Renal cortical epithelial cell (primary cell): ENCODE data around the gene MACC1. TPM values are rescaled to one million over a fixed set of nuclear protein-coding genes. Genes with fewer than 3 reads are reported as not detected.
"Not testable (repeated sequence)": the region's sequence is repeated elsewhere in the genome, so short reads cannot be mapped to it uniquely, and the experiment has no call there.

Source experiments
- DNase-seq: peaks from one replicate; pipeline ENCODE4 v3.0.0-alpha.2; 2011; ENCODE audit warnings: low read depth
- total RNA-seq: library from RNA; depleted of rRNA; stranded (reverse); fragments of >200 nt; gene quantifications from 2 replicates; pipeline ENCODE4 v1.2.3, GENCODE V29; 2014

The MACC1 gene
- total RNA-seq, 1 donor from 2014 or later = 25.4 TPM

DNA sequence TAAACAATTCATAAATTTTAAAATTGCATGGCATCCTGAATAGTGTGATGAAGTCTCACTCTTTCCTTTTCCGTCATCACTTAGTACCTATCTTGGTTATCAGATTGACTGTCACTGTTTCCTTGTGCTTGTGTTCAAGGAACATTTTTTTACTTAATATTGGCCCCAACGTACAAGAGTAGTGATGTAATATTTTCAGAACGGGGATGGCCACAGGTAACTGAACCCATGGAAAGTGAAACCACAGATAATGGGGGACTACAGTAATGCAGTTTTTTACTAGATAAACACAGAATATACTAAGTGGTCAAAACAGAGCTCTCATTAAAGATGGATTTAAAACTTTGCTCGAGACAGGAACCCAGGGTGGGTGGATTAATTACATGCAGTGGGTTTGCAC lies 85.4 kb downstream of the MACC1 start:
- DNase-seq = no peak

DNA sequence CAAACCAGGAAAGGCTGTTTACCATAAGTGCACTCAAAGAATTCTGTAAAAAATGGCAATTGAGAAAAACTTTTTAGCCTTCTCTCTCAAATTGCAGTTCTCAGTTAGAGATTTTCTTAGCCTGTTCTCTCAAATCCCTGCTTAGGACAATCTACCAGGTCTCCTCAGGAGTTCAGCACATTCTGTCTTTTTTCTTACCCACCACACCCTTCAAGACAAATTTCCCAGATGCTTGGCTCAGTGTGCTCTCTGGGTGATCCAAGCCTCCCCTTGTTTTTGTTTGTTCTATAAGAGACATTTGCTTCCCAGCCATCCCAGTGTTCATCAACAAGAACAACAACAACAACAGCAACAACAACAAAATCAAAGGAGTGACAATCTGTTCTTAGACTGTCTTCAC lies 87.3 kb downstream of the MACC1 start:
- DNase-seq = no peak

DNA sequence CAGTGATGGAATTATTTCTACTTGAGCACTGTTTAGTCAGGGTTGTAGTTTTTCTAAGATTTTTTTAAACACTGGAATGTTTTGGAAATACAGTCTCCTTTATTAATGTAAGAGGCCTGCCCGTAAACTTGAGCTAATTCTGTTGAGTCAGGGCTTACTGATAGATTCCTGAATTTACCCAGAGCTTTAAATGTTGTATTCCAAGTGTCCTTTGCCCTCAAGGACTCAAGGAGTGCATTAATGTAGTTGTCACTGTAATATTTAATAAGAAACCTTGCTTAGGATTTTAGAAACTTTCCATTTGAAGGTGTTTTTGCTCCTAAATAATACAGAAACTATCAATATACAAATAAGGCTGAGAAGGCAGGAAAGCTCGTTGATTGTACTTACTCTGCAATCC lies 89.2 kb downstream of the MACC1 start:
- DNase-seq = no peak

DNA sequence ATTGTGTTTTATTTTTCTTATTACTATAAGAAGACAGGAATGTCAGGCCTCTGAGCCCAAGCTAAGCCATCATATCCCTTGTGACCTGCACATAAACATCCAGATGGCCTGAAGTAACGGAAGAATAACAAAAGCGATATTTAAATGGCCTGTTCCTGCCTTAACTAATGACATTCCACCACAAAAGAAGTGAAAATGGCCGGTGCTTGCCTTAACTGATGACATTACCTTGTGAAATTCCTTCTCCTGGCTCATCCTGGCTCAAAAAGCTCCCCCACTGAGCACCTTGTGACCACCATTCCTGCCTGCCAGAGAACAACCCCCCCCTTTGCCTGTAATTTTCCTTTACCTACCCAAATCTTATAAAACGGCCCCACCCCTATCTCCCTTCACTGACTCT lies 91.1 kb downstream of the MACC1 start:
- not testable (repeated sequence) for DNase-seq

DNA sequence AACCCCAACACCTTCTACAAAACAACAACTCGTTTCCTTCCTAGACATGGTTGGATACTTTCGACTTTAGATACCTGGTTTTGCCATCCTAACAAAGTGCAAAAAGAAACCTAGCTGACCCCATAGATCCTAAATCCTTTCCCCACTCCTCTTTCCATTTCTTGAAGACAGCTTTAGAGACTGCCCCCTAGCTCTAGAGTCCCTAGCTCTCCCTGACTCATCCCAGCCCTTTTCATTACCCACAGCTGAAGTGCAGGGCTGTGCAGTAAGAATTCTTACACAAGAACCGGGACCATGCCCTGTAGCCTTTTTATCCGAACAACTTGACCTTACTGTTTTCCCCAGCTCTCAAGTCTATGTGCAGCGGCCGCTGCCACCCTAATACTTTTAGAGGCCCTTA lies 93.1 kb downstream of the MACC1 start:
- DNase-seq = not testable (repeated sequence)

DNA sequence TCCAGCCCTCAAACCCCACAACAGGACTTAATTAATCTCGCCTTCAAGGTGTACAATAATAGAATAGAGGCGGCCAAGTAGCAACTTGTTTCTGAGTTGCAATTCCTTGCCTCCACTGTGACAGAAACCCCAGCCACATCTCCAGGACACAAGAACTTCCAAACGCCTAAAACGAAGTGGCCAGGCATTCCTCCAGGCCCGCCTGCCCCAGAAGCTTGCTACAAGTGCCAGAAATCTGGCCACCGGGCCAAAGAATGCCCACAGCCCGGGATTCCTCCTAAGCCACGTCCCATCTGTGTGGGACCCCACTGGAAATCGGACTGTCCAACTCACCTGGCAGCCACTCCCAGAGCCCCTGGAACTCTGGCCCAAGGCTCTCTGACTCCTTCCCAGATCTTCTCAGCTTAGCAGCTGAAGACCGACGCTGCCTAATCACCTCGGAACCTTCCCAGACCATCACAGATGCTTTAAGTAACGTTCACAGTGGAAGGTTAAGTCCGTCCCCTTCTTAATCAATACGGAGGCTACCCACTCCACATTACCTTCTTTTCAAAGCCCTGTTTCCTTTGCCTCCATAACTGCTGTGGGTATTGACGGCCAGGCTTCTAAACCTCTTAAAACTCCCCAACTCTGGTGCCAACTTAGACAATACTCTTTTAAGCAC lies 94.4 kb downstream of the MACC1 start:
- not testable (repeated sequence) for DNase-seq

DNA sequence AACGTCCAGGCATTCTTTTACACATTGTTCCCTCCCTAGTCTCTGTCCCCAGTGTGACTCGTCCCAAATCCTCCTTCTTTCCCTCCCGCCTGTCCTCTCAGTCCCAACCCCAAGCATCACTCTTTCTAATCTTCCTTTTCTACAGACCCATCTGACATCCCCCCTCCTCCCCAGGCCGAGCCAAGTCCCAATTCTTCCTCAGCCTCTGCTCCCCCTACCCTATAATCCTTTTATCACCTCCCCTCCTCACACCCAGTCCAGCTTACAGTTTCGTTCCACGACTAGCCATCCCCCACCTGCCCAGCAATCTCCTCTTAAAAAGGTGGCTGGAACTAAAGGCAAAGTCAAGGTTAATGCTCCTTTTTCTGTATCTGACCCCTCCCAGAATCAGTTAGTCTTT lies 95.1 kb downstream of the MACC1 start:
- no peak for DNase-seq

DNA sequence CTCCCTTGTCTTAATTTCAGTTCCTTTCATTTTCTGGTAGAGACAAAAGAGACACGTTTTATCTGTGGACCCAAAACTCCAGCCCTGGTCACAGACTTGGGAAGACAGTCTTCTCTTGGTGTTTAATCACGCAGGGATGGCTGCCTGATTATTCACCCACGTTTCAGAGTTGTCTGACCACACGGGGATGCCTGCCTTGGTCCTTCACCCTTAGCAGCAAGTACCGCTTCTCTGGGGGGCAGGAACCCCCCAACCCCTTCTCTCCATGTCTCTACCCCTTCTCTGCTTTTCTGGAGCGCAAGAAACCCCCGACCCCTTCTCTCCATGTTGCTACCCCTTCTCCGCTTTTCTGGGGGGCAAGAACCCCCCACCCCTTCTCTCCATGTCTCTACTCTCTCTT lies 95.8 kb downstream of the MACC1 start:
- DNase-seq = no peak

DNA sequence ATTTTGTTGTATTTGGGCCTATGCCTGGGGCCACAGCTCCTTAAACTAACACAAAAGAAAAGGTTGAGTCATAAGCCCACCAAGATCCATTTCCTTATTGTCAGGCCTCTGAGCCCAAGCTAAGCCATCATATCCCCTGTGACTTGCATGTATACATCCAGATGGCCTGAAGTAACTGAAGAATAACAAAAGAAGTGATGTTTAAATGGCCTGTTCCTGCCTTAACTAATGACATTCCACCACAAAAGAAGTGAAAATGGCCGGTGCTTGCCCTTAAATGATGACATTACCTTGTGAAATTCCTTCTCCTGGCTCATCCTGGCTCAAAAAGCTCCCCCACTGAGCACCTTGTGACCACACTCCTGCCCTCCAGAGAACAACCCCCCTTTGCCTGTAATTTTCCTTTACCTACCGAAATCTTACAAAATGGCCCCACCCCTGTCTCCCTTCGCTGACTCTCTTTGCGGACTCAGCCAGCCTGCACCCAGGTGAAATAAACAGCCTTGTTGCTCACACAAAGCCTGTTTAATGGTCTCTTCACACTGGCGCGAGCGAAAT lies 96.5 kb downstream of the MACC1 start:
- not testable (repeated sequence) for DNase-seq

DNA sequence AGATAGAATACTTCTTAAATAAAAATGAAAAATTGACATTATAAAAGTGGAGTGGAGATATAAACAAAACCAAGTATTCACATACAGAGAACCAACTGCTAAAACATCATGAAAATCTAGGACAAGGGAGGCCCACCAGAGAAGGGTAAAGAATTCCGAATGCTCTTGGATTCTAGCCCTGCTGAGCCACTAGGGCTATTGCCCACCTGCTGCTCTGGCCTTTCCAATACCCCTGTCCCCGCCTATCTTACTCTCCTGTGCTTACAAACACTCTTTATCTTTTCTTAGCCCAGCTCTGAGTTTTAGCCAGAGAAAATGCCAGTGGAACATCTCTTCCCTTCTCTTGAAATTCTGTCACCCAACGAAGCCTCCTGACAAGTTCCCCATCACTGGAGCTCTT lies 100.3 kb downstream of the MACC1 start:
- no peak for DNase-seq

DNA sequence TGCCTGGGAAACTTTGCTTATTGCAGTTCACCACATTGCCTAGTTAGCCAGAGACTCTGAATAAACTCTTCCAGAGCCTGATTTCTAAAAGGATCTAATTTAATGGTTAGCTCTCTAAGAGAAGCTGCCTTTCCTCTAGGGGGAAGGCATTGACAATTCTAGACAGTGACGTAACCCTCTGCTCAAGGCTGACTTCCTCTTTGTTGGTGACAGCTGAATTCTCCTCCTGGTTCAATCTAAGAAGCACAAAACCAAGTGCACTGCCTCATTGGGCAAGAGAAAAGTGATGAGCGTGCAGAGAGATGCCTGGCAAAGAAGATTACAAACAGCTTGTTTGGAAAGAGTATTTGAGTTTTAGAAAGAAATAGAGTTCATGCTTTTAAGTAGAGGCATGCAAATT lies 102.7 kb downstream of the MACC1 start:
- DNase-seq = peak; percentile 12

DNA sequence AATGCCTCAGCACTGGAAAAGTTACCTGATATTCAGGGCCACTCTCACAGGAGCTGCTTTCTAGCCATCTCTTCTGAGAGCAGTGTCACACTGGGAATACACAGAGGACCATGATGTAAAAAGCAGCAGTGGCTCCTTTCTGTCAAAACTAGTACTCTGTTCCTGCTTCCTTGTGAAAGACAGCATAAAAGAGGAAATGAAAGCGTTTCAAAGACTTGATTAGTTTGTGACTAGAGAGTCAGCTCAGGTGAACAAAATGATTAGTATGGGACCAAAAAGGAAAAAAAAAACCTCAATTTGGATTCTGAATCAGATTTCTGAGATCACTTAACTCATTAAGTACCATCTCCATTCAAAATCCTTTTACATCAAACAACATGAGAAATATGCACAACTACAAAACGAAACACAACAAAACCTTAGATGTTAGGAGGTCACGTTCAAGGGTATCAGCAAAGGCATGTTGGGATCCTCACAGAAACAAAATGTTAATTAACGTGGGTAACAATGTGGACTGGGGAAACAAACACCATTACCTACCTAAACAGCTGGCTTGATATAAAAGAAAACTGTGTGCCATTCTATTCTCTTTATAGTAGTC lies 103.7 kb downstream of the MACC1 start:
- no peak for DNase-seq

DNA sequence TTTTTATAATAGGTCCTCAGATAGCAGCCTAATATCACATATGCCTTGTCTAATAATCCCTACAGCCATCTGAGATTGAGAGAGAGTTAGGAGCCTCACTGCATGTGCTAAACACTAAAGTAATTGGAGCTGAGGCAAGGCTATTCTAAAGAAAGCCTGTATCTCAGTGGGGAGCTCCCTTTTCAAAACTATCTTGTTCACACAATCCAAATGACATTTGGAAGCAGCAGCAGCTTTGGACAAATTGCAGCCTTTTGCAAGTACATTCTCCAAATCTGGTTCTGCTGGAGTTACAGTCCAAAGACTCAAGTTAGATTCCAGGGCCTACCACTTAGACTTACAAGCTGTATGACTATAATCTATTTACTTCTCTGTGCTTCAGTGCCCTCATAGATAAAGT lies 104.5 kb downstream of the MACC1 start:
- no peak for DNase-seq

DNA sequence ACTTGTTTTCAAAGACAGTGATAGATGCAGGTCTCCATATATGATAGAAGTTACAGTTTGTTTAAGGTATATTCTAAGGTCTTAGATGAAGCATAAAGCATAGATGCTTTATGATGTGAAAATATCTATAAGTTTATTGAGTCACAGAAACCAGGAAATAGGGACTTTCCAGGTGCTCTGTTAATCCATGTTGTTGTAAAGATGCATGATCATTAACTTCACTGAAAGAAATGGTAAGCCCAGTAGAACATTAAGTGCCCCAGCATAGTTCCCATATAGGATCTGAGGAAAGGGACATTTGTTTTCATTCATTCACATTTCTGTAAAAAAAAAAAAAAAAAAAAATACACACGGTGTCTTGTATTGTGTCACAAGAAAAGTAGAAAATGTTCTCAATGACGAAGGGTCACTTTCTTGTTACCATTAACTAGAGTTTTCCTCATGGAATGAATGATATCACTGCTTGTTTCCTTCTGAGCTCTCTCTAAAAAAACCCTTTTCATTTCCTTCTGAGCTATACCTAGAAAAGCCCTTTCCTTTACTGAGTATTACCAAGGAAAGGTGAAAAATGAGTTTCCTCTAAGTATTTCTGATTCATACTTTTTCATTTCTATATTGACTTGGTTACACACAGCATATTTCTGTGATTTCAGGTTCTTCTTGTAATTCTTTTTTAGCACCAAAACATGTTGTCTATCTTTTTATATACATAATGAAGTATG lies 105.2 kb downstream of the MACC1 start:
- peak; percentile 27 for DNase-seq

DNA sequence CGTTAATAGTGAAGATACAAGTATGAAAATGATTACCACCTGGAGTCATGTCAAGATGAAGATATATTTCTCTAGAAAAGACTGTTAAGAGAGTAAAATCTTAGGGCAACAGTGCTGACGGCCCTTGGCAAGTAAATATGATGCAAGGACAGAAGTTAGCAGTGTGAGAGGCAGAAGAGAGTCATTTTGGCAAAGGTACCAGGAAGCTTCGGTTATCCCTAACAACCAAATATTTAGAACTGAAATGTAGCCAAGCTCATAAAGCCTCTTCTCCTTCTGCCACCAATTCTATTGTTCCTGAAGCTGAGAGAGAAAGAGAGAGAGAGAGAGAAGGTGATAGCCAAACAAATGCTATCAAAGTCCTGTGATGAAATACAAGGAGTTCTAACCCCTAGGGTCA lies 109.6 kb downstream of the MACC1 start:
- no peak for DNase-seq

DNA sequence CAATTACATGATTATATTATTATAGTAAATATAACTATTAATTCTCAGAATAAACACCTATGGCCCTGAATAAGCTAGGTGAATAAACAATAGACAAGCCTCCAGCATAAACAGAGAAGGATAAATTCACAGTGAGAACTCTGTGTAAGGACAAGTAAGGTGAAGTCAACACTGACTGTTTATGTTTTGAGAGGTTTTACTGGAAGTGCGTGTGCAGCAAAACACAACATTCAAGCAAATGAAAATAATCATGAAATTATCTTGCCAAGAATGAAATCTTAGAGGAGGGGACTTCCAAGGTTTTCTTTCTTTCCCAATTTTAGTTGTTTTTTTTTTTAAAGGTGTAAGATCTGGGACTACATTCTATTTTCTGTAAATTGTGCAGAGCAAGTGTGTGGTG lies 112.5 kb downstream of the MACC1 start:
- DNase-seq = no peak

DNA sequence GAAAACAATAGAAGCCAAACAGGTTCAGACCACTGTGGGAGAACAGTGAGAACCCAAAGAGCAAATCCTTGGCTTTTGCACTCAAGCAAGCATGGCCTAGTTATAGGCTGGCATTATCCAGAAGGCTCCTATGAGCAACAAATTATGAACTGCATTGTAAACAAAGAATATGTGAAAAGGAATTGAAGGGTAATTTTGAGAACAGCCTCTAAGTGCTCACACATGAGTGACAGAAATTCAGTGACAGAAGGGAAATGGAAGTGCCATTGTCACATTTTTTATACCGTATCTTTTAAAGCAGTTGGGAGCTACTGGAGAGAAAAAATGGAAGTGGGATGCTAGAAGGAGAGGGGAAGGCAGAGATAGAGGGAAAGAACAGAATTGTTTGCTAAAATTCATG lies 114.2 kb downstream of the MACC1 start:
- DNase-seq = no peak

DNA sequence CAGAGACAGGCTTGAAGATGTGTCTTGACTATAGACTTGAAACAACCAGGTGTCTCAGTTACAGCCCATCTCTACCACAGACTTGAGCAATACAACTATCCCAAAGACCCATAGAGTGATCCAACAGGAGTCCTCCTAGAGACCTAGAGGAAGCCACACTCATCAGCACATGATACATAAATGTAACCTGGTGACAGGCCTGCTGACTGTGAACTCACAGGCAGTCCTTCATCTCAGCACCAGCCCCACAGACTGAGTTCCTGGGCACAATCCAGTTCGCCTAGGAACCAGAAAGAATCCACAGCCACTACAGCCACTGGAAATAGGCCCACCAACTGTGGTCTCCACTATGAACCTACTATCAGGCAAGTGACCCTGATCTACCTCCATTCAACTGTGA lies 121.3 kb downstream of the MACC1 start:
- no peak for DNase-seq

DNA sequence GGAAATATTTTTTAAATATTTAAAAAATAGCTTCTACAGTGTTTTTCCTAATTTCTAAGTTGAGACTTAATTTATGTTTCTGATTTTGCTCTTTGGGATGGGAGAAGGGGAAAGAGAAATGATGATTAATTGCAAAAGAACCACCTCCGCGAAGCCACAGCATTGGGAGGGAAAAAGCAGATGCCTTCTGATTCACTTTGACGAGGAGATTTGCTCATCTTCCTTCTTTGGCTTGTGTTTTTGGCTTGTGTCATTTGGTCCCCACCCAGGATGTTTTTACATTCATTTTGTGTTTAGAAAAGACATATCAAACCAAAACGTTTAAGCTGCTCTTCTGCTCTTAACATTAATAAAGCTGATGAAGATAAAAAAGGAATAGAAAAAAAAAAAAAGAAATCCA lies 121.7 kb downstream of the MACC1 start:
- DNase-seq = no peak

DNA sequence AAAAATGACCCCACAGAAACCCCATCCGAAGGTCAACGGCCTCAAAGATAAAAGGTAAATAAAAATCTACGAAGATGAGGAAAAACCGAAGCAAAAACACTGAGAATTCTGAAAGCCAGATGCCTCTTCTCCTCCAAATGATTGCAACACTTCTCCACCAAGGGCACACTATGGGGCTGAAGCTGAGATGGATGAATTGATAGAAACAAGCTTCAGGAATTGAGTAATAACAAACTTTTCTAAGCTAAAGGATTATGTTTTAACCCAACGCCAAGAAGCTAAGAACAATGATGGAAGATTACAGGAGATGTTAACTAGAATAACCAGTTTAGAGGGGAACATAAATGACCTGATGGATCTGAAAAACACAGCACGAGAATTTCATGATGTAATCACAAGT lies 127.8 kb downstream of the MACC1 start:
- DNase-seq = peak; percentile 35

DNA sequence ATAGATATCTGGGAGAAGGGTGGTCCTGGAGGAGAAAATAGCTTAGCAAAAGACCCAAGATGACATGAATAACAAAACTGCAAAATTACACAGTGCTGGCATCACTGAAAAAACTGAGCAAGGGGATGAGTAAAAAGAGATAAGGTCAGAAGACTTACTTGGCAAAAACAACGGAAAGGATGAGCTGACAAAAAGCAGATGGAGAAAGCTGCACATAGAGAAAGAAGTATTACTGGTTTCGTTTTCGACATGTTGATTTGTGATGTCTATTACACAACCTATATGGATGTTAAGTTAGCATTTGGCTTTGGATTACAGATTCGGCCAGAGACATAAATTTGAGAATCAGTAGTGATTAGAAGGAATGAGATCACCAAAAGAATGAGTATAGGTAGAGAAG lies 132.1 kb downstream of the MACC1 start:
- DNase-seq = no peak
